Cerebellar cortex (tissue), 1 donor: ENCODE data around the gene ADAMTS14.

Experiments used
- DNase-seq: peaks from one replicate; pipeline ENCODE4 v3.0.0-alpha.2; 2015; ENCODE audit warnings: low spot score

The ADAMTS14 gene

DNA sequence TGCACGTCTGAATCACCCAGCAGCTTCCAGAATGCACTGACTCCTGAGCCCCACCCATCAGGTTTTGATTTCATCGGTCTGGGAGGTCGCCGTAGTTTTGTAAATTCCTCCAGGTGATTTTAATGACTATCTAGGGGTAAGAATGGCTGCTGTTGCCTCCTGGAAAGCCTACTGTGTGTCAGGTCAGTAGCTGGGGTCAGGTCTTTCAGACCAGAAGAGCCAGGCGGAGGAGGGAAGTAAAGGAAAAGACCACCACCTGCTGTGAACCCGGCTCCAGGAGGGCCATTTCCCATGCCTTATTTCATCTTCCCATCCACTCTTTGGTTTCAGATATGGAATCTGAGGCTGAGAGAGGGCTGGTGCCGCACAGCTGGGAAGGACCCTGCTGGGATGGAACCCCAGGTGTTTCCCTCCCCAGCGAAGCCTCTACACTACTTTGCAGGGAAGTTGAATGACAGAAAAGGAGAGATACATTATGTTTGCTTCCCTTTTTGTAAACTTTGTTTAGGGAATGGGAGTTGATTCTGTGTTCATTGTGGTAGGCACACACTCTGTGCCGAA is 19.8 kb downstream of the ADAMTS14 start:
- no peak for DNase-seq

GRCh38 chr10:70693619-70694335 is 21.5 kb downstream of the ADAMTS14 start:
- no peak for DNase-seq

DNA sequence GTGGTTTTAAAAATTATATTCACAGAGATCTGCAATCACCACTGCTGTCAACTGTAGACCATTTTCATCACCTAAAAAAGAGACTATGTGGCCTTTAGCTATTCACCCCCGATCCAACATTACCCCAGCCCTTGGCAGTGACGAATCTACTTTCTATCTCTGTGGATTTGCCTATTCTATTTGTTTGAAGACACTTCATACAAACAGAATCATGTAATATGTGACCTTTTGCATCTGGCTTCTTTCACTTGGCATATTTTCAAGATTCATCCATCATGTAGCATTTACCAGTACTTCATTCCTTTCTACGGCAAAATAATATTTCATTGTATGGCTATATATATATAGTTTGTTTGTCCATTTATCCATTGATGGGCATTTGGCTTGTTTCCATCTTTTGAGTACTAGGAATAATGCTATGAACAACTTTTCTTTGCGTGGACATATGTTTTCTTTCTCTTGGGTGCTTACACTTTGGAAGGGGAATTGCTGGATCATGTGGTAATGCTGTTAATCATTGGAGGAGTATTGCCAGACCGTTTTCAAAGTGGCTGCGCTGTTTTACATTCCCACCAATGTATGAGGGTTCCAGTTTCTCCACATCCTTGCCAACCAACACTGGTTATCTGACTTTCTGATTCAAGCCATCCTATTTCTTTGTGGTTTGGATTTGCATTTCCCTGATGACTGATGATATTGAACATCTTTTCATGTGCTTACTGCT is 22.3 kb downstream of the ADAMTS14 start:
- DNase-seq: no peak

- DNase-seq: no peak
Observed at GRCh38 chr10:70695241-70696030, 23.1 kb downstream of the ADAMTS14 start.

- no peak for DNase-seq
Observed at GRCh38 chr10:70698211-70698610, 25.9 kb downstream of the ADAMTS14 start.

GRCh38 chr10:70699063-70699658 is 26.9 kb downstream of the ADAMTS14 start:
- DNase-seq: no peak

DNA sequence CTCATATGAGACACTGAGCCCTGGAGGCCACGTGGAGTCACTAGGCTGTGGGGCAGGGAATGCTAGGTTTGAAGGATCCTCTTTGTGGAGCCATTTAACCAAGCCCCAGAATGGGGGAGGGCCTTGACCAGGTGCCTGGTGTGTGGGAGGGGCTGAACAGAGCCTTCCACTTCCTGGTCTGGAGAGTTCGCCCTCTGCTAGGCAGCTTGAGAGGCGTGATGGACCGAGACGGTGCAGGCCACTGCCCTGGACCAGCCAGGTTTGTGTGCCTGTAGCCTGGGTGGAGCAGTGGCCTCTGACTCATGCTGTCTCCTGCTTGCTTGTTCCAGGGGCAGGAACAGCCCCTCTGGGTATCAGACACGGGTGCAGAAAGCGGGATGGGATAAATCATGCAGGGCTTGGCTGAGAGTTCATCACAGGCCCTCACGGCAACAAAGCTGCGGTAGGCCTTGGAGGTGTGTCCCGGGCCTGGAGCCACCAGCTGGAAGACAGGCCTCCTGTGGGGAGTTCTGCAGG is 27.4 kb downstream of the ADAMTS14 start:
- no peak for DNase-seq

DNA sequence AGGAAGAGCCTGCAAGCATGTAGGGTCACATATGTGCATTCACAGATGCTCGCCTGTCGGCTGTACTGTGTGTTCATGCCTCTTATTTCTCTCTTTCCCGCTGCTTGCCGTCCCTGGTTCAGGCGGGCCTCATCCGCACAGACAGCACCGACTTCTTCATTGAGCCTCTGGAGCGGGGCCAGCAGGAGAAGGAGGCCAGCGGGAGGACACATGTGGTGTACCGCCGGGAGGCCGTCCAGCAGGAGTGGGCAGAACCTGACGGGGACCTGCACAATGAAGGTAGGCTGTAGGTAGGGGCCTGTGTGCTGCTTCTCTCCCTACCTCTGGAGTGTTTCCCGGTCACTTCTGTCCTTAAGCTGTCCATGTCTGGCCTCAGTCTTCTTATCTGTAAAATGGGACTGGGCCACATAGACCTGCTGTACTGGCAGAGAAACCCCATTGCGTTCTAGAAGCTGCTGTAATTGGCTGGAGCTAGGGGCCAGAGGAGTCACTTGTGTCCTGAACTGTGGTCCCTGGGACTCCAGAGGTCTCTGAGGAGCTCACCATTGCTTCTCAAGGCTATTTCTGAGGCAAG is 30.0 kb downstream of the ADAMTS14 start:
- DNase-seq: no peak

DNA sequence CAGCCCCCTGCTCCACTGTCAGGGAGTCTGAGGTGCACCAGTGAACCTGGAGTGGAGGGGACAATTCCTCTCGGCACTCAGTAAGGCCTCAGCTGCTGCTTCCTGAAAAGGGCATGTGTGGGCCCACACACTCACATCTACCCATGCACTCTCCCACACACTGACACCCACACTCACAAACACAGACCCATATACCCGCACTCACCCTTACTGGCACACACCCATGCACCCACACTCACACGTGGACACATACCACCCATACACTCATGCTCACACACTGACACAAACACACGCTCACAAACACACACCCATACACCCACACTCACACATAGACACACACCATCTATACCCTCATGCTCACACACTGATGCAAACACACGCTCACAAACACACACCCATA is 31.9 kb downstream of the ADAMTS14 start:
- DNase-seq: no peak

DNA sequence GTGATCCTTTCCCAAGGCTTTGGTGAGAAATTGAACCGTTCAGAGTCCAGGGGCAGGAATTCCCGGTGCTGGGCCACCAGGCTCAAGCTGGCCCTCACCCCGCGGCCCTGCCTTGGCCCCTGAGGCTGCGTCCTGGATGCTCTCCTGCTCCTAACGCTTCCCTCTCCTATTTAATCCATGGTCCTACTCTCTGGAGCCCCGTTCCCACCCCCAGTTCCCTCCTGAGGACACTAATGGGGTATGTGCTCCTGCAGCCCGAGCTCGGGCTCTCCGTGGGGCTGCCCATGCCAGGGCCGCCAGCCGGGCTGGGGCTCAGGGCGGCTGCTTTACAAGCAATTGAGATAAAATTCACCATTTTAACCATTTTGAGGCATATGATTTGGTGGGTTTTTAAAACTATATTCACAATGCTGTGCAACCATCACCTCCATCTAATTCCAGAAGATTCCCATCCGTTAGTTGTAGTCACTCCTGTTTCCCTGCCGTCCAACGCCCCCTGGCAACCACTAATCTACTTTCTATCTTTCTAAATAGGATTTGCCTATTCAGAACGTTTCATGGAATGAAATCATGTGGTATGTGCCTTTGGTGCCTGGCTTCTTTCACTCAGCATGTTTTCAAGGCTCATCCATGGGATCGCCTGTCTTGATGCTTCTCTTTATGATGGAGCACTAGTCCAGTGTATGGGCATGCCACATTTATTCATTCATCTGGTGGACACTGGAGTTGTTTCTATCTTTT is 33.0 kb downstream of the ADAMTS14 start:
- no peak for DNase-seq

GRCh38 chr10:70711177-70711576 is 38.9 kb downstream of the ADAMTS14 start:
- DNase-seq: no peak

- no peak for DNase-seq
Observed at GRCh38 chr10:70711911-70712310, 39.6 kb downstream of the ADAMTS14 start.

GRCh38 chr10:70714245-70714644 is 41.9 kb downstream of the ADAMTS14 start:
- DNase-seq: no peak

DNA sequence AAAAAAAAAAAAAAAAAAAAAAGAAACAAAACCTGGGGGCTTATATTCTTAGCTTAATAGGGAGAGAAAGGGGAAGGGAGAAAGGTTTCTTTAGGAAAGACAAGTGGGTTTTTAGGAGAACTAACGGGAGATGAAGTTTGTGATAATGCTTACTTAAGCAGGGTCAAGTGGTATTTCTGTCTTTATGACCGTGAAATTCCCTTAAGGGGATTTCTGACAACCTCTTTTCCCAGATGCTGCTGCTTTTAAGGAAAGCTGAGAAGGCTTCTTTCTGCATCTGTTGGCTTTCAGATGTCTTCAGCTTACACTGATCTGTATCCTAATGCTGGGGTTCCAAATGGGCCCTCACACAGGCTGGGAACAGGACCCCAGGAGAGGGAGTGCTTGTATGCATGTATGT is 42.6 kb downstream of the ADAMTS14 start:
- no peak for DNase-seq

GRCh38 chr10:70715853-70716795 is 43.8 kb downstream of the ADAMTS14 start:
- no peak for DNase-seq

DNA sequence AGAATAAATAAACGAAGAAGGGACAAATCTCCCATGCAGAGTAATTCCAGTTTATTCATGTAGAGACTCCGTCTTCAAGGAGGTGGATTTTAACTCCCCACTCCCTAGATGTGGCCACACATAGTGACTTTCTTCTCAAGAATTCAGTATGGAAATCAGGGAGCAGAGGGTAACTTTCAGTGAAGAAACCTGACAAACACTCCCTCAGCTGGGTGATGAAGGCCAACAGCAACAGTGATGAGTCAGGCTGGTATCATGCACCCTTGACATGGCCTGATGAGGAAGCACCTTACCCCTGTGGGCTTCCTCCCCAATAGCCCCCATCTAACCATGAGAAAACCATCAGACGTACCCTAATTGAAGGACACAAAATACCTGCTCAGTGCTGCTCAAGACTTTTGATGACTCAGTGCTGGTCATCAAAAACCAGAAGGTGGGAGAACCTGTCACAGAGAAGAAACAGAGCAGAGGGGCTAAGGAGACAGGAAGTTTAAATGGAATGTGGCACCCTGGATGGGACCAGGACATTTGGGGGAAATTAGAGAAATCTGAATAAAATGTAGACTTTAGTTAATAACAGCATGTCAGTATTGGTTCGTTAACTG is 50.6 kb downstream of the ADAMTS14 start:
- no peak for DNase-seq

DNA sequence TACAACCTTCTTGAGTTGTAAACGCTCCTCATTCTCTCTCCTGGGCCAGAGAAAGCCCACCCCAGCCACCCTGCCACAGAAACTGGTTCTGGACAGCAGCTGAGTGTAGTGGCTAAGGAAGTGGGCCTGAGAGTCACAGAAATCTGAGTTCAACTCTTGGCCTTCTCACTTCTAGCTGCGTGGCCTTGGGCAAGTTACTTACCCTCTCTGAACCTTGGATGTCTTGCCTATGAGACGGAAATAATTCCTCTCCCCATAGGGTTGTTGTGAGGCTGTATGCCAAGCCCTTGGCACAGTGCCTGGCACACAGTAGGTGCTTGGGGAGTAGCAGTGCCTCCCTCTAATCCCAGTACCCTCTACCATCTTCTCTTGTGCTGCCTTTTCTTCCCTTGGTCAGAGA is 51.5 kb downstream of the ADAMTS14 start:
- no peak for DNase-seq

DNA sequence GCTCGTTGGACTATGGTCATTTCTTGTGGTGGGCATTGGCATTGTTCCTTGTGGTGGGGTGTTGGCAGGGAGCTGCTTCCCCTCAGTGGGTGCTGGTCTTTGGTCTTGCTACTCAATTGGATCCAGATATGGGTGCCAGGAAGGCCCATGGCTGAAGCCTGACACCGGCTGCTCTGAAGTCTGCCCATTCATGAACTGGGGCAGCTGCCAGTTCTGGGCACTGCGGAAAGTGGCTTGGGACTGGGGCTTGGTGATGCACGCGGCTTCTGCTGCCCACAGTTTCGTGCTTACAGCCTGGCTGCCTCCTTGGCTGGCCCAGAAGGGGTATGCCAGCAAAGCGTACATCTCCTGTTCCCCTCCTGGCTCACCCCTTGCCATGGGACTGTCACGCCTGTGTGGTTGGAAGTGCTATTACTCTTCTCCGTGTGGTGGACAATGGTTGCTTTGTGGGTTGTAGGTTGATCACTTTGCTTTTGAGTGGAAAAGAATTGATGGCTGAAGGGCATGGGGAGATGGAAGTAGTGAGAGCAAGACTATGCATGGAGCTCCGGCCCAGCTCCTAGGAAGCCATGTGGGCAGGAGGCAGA is 54.7 kb downstream of the ADAMTS14 start:
- no peak for DNase-seq

DNA sequence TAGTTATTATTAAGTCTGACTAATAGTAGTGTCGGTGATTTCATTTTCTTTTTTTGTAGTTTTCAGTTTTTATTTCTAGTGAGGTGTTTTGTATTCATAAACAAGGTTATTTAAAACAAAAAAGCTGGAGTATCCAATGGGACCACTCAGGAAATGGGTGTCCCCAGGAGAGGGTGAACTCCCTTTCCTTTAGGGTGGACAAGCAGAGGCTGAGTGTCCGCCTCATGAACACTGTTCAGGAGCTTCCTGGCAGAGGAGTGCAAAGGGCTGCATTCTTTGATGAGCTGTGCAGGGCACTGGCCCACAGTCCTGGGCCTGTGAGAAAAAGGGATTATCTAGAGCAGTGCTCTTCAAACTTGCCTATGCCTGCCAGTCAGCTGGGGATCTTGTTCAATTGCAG is 56.0 kb downstream of the ADAMTS14 start:
- DNase-seq: no peak
